PC-3 (cell line): ENCODE results near the gene PRL.

Experiments used
- CTCF ChIP-seq: fragments of 300-600 bp; sonication (generic); conservative IDR thresholded peaks from 2 replicates; pipeline ENCODE4 v1.5.1; 2017; ENCODE audit warnings: antibody characterized with exemption, low read depth, mild to moderate bottlenecking, low read length
- EZH2 ChIP-seq: fragments of 300-600 bp; sonication (generic); IDR thresholded peaks from one replicate; pipeline ENCODE4 v1.6.1; 2017; ENCODE audit warnings: antibody characterized with exemption, mild to moderate bottlenecking, low read length; ENCODE audit not compliant: unreplicated experiment
- EZH2phosphoT487 ChIP-seq: fragments of 300-600 bp; sonication (generic); IDR thresholded peaks from 2 replicates; pipeline ENCODE4 v1.6.1; 2018; ENCODE audit warnings: mild to moderate bottlenecking, antibody characterized with exemption, low read length, borderline replicate concordance

GRCh38 chr6:22281341-22282085 lies 15.3 kb downstream of the PRL start:
- TF ChIP-seq EZH2 (no peak), CTCF (no peak), EZH2phosphoT487 (no peak)
